HG02884 (cell line): ENCODE measurements around the gene AGAP4.
"Not testable (repeated sequence)": the region's sequence is repeated elsewhere in the genome, so short reads cannot be mapped to it uniquely, and the experiment has no call there.

ENCODE experiments used
- ATAC-seq: cut with Tn5 transposase; IDR thresholded peaks from one replicate; pipeline ENCODE4 v1.9.1; 2021; ENCODE audit warnings: mild to moderate bottlenecking, moderate library complexity; ENCODE audit not compliant: unreplicated experiment

Gene AGAP4

DNA sequence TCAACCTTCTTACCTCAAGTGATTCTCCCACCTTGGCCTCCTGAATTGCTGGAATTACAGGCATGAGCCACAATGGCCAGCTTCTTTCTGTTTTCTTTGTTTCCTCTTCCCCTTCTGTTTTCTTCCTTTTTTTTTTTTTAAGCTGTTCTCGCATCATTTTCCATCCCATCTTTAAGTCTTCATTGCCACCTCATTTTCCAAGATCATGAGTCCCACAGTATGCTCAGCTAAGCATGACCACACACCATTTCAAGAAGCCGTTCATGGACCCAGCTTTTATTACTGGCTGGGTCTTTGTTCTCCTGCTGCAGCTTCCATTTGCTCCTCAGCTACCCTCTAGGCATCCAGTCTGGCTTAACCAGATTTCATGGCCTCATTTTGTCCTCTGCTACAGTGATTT is 52.5 kb downstream of the AGAP4 start:
- ATAC-seq, result not testable (repeated sequence)

DNA sequence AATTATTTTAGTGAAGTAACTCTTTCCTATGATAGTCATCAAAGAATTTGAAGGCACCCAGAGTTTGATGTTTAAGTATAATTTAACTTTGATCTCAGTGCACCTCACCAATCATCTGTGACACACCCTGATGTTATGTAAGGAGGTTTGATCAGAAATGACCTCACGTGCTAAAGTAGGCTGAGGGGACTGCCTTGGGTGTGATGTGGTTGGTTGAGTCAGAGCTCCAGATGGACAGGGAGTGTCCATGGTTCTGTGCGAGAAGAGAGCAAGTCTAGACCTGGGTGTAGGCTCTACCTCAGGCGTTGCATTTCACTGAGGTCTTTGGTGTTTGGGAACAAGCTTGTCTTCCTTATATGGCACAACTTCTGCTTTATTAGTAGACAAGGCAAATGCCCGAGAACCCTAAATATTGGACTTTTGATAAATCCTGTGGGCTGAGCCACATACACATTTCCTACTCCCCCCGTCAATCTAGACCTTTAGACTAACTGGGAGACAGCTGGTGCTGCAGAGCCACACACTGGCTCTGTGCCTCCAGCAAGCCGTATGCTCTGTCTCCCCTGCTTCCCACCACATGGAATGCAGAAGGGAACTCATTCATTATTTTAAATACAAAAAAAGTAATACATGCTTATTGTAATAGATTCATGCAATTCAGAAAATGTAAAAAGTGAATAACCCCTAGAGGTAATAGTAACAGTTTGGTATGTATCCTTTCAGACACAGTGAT is 56.4 kb downstream of the AGAP4 start:
- not testable (repeated sequence) for ATAC-seq

DNA sequence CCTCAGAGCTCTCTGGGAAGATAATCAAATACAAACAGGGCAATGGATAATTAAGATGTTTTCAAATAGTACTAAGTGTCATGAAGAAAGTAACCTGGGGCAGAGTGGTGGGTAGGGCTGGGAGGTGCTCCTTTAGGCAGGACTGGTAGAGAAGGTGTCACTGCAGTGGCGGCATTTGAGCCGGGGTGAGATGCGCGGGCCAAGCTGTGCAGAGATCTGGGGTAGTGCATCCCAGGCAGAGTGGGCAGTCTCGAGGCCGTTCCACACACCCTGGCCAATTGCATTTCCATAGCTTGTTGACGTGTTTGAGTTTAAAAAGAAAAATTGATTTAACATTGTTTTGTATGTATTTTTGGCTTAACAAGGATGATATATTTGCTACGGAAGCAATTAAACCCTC is 57.3 kb downstream of the AGAP4 start:
- ATAC-seq, result not testable (repeated sequence)

DNA sequence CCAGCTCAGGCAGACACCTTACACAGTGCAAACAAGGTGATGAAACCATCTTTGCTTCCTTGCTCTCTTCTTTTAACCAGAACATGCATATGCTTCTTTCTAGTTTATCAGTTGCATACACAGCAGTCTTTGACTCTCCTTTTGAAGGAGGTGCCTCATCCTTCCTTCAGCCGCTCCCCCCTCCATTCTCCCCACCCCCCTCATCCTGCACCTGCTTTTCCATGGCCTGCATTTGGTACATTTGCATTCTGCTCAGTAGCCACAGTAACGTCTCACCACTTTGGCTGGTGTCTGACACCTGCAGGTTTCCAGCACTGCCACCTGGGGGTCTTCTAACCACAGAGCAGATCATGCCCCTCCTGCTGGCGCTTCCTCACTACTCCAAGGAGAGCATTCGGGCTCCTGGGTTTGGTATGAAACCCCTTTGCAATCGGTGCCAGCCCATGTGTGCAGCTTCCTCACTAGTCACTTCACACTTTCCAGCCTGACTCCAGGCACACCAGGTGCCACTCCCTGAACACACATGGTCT is 60.0 kb downstream of the AGAP4 start:
- ATAC-seq, result not testable (repeated sequence)

DNA sequence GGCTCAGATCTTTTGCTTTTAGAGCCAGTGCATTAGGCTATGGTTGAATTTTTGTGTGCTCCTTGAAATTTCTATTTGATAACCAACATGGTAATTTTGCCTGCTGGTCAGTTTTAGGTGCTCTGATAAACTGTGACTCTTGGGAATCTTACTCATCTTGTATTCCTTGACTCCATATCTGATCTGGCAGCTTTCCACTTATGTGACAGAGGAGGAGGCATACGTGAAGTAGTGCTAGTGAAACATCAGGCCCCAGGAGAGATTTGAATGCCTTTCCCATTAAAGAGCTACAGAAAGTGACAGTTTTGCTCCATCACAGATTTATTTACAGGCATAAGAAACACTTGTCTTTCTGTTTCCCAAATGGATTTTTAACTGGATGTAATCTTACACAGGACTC is 61.1 kb downstream of the AGAP4 start:
- ATAC-seq, result not testable (repeated sequence)
